ENCODE data around the gene COPZ1.
A peak's percentile ranks its signal among the peaks of the same experiment; 100 is the strongest.

Gene COPZ1

DNA sequence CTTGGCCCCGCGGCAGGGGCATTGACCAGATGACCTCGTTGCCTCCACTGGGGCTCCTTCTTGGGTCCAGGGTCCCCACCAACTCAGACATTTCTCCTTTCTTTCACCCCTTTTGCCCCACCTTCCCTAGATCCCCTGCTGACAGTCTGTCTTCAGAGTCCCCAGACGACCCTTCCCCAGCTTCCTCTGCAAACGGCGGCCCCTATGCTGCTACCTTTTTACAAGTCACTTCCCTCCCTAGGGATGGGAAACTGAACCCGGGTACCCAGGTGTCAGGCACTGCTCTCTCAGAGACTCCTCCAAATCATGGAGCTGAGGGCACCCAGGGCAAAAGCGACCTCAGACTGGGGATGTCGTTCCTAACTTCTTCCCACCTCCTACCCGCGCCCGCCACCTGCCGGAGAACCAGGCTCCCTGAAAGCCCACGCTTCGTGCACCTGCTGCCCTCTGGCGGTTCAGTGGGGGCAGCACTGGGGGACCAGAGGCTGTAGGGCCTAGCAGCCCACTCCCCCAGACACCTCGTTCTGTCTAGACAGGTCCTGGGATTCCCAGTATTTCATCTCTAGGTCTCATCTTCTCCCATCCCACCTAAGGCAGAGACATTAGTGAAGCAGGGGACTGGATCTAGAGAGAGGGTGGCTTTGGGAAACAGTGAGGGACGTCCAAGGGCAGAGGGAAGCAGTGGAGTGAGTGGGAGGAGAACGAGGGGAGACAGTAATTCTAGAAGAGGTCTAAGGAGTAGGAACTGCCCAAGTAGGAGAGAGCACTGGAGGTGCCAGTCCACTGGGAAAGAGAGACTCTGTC is 54.7 kb downstream of the COPZ1 start:
- peak; percentile 80 for DNase-seq (ENCODE audit: low read depth)

GRCh38 chr12:54381136-54381535 is 56.2 kb downstream of the COPZ1 start:
- DNase-seq (ENCODE audit: low read depth), result no peak

DNA sequence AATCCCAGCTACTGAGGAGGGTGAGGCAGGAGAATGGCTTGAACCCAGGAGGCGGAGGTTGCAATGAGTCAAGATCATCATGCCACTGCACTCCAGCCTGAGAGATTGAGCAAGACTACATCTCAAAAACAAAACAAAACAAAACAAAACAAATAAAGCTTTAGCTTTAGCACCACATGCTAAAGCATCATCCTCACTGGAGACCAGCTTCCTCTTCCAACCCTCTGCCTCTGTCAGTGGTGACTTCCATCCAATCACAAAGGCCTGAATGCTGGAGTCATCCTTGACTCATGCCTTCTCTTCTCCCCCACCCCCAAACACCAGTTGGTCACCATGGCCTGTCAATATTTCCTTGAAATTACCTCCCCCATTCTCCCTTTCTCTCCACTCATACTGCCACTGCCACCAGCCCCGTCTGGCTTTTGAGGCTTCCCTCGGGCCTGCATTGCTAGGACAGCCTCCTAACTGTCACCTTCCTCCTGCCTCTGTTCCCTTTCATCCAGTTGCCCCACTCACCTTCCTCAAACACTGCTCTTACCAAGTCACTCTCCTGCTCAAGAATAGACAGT is 58.2 kb downstream of the COPZ1 start:
- no peak for DNase-seq (ENCODE audit: low read depth)

DNA sequence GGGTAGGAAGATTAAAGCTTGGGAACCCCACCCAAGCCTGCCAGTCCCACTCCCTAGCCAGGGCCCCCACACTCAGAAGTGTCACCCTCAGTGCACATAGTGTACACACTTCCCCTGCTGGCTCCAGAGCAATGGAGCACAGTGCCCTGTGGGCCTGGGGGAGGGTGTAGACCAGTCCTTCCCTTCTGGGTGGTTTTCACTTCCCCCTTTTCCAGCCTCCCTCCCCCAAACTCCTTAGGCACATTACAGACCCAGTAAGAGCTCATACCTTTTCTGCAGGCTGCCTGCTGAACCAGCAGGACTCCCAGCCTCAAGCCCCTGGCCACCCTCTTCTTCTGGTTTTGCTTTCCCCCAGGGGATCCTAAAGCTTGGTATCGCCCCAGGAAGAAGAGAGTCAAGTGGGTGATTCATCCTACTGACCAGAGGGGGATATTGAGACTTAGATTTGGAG is 59.7 kb downstream of the COPZ1 start, which contains the start of gene ZNF385A:
Gene ZNF385A, minus strand, starts transcription at position 143 of the 451 bp plus-strand sequence. CDS start 219 bp downstream, outside the sequence.
- DNase-seq (ENCODE audit: low read depth), result no peak

DNA sequence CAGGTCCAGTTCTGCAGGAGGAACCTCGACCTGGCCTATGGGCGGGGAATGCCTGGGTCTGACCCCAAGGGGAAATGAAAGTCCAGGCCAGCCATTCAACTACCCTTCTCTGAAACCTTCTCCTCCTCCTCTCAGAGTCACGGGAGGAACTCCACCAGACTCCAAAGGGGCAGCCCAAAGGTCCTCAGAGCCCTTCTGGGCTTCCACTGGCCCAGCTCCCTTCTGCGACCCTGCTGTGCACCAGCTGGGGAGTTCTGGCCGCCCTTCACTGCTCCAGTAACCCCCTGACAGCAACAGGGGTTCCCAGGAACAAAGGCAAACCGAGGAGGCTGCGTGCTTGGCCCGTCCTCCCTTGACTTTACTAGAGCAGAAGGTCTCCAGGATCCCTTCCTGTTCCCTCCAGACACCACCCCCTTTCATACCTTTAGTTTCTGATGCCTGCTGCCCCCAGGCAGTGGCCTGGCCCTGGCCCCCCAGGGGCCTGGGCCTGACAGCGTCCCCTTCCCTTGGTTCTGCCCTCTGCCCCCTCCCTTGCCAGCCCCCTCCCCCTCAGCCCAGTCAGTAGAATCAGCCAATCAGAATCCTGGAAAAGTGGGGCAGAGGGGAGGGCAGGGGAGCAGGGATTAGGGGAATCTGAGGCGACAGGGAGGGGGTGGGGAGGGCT is 60.5 kb downstream of the COPZ1 start:
- DNase-seq (ENCODE audit: low read depth), result no peak

DNA sequence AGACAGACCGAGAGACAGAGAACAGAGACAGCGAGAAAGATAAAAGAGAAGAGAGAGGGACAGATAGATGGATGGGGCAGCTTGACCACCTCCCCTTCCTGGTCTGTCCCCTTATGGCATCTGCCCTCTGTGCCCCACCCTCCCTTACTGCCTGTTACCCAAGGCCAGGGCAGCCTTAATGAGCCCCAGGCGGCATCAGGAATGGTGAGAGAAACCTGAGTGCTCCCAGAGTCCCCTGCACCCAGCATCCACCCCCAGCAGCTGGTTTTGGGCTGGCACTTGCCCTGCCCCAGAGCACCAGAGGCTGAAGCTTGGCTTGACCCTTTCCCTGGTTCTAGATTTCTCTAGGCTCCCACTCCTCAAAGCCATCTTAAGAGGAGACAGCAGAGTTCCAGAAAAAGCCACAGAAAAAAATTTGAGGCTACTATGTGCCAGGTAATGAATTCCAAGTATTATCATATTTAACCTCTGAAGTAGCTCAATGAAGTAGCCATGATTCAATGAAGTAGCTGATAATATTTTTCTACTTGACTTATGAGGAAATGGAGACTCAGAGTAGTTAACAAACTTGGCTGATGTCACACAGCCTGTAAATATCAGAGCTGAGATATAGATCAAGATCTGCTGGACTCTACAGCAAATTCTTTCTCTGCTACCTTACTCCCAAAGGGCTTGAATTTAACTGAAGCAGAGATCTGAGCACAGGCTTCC is 61.6 kb downstream of the COPZ1 start:
- DNase-seq (ENCODE audit: low read depth), result no peak

- no peak for DNase-seq (ENCODE audit: low read depth)
Measured at GRCh38 chr12:54387114-54387467, 62.2 kb downstream of the COPZ1 start.

- DNase-seq (ENCODE audit: low read depth), result no peak
Measured at GRCh38 chr12:54388237-54389133, 63.6 kb downstream of the COPZ1 start.

GRCh38 chr12:54389134-54389508 is 64.2 kb downstream of the COPZ1 start:
- no peak for DNase-seq (ENCODE audit: low read depth)

DNA sequence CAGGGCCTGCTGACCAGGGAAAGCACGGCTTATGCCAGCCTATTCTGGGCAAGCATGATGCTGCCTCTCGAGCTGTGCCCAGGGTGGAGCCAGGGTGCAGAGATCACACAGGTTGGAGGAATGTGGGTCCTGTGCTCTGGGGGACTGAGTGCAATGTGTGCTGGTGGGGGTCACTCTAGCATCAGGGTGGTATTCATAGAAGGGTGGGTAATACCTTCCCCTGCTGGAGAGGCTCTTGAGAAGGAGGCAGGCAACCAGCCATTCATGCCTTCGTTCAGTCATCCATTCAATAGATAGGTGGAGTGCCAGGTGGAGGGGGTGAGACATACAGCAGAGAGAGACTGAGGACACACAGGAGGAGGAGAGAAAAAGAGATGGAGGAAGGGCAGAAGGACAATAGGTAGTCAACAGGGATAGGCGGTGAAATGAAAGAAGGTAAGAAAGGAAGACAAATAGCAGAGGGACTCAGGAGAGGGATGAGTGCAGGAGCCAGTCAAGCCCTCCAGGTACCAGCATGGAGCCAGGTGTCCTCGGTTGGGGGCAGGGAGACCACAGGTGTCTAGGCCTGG is 64.8 kb downstream of the COPZ1 start:
- DNase-seq (ENCODE audit: low read depth), result no peak

DNA sequence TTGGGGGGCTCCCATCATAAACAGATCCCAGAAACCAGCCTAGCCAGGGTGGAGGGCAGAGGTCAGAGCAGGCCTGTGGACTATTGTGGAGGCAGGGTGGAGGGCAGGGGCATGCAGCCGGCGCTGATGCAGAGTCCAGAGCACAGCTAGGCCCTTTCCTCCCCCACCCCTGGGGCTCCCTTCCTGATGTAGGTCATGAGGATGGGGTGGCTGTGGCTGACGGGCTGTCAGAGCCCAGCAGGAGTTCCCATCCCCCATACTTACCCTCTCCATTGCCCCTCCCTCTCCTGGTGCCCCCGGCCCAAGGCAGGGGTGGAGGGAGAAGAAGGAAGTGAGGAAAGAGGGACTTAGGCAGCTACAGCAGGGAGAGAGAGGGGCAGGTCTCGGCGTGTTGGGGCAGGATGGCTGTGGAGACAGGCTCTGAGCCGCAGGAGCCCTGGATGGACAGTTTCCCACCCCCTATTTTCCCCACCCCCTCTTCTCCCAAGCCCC is 65.3 kb downstream of the COPZ1 start:
- DNase-seq (ENCODE audit: low read depth), result no peak

- DNase-seq (ENCODE audit: low read depth), result peak; percentile 54
Measured at GRCh38 chr12:54390668-54391551, 66.0 kb downstream of the COPZ1 start.

GRCh38 chr12:54392485-54393206 is 67.7 kb downstream of the COPZ1 start:
- DNase-seq (ENCODE audit: low read depth), result no peak

GRCh38 chr12:54393207-54393609 is 68.3 kb downstream of the COPZ1 start:
- no peak for DNase-seq (ENCODE audit: low read depth)

DNA sequence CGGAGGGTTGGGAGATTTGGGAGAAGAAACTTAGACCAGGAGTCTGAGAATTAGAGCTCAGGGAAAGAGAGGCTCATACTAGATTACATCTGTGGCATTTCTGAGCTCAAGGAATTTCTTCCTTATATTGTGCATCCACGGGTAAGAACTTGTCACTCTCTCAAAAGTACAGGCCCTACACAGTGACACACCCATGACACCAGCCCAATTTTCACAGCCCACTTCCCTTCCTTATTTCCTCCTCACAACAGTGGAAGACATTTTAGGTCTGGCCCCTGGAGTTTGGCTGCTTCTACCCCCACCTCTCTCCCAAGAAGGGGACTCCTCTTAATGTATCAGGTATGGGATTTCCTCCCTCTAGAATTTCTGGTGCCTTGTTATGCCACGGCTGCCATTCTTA is 68.8 kb downstream of the COPZ1 start:
- no peak for DNase-seq (ENCODE audit: low read depth)

- no peak for DNase-seq (ENCODE audit: low read depth)
Measured at GRCh38 chr12:54394281-54394719, 69.4 kb downstream of the COPZ1 start.

DNA sequence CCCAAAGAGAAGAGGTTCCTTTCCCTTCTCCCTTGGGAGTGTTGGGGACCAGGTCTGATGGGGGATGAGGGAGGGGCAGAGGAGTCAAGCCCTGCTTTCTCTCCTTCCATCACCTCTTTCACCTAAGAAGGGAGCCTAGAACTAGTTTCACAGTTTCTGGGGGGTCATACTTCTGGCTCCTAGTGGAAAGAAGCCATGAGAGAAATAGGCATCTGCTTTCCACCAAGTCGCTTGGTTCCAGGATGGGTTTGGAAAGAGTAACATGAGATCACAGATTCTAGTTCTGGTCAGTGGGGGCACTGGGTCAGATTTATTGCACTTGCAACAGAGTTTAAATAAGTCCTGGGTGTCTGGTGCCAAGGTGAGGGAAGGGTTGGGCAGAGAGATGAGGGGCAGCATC is 70.1 kb downstream of the COPZ1 start:
- no peak for DNase-seq (ENCODE audit: low read depth)

DNA sequence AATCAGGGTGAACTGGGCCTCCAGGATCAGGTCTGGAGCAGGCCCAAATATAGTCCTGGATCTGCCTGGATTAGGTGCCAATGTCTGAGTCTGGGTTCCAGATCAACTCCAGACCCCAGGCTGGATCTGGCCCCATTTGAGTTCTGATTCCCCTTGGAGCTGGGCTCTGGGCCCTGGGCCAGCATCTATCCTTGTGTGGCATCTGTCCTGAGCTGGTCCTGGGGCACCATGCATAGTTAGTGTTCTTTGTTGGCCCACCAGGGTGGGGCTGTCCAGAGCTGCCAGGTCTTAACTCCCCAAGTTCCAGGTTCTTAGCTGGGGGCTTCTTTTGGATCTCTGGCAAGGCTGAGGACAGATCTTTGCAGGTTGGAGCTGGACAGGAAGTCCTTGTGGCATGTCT is 70.6 kb downstream of the COPZ1 start:
- DNase-seq (ENCODE audit: low read depth), result no peak

- no peak for DNase-seq (ENCODE audit: low read depth)
Measured at GRCh38 chr12:54397157-54397556, 72.2 kb downstream of the COPZ1 start.

All from activated T-helper 1 cell treated with Interleukin-2 at 50 U/mL for 16 hours (primary cell).